B cell (primary cell): ENCODE results near the gene TACR2. TPM values are rescaled to one million over a fixed set of nuclear protein-coding genes. Genes with fewer than 3 reads are reported as not detected.

Experiments
- ATAC-seq: fragments of 200-7000 bp; cut with Tn5 transposase; one replicate; pipeline ENCODE4 v1.10.0; 2021; ENCODE audit warnings: low read depth, mild to moderate bottlenecking, moderate number of reproducible peaks, moderate library complexity
- CTCF ChIA-PET: fragments of 350-600 bp; sonication (Branson Sonifier 250); formaldehyde crosslinking; loops from one replicate; lab custom pipeline; 2021; ENCODE audit warnings: antibody characterized with exemption, inconsistent platforms; lab: Charles Lee
- POLR2A ChIA-PET: fragments of 350-600 bp; sonication (Branson Sonifier 250); formaldehyde crosslinking; loops from one replicate; lab custom pipeline; 2021; ENCODE audit warnings: antibody characterized with exemption; lab: Charles Lee
- DNase-seq: peaks from one replicate; pipeline ENCODE4 v3.0.0; 2013
- H2AFZ ChIP-seq: 2 replicates; pipeline ENCODE4 v1.6.1; 2012; ENCODE audit warnings: mild to moderate bottlenecking, low read depth, low read length; ENCODE audit not compliant: insufficient read depth, poor library complexity, severe bottlenecking
- H3K27ac ChIP-seq, 2 donors: 1 replicate in 1 of 2; 2 replicates in 1 of 2; pipeline ENCODE4 v1.5.1; 2012 to 2013; ENCODE audit warnings: low read length in 2 of 2, mild to moderate bottlenecking in 2 of 2, moderate library complexity in 1 of 2
- H3K27me3 ChIP-seq, 4 experiments: fragments of 200-600 bp in 1 of 4; sonication (generic) in 1 of 4; replicated peaks in 1 of 4; 1 replicate in 2 of 4; 2 replicates in 2 of 4; pipeline versions ENCODE4 v1.6.1 to v1.7.0; 2013 to 2016; ENCODE audit warnings: low read length in 3 of 4, mild to moderate bottlenecking in 2 of 4, mixed read lengths in 1 of 4, moderate library complexity in 1 of 4; ENCODE audit not compliant: insufficient read depth in 4 of 4, control insufficient read depth in 3 of 4; ENCODE audit errors: control extremely low read depth in 1 of 4
- H3K36me3 ChIP-seq, 2 experiments: replicated peaks in 1 of 2; 1 replicate in 1 of 2; 2 replicates in 1 of 2; pipeline versions ENCODE4 v1.6.1 to v1.7.1; 2013; ENCODE audit warnings: low read length in 1 of 2; ENCODE audit not compliant: insufficient read depth in 2 of 2, control insufficient read depth in 1 of 2; ENCODE audit errors: control extremely low read depth in 1 of 2, extremely low read depth in 1 of 2
- H3K4me1 ChIP-seq, 2 donors: fragments of 200-600 bp in 1 of 2; sonication (generic) in 1 of 2; 1 replicate in 1 of 2; 2 replicates in 1 of 2; pipeline versions ENCODE4 v1.5.1 to v1.6.1; 2013 to 2017; ENCODE audit warnings: low read length in 2 of 2; ENCODE audit not compliant: control insufficient read depth in 2 of 2, insufficient read depth in 2 of 2
- H3K4me2 ChIP-seq: replicated peaks from 2 replicates; pipeline ENCODE3; 2012; ENCODE audit warnings: mild to moderate bottlenecking, low read depth, low read length; ENCODE audit not compliant: poor library complexity, severe bottlenecking
- H3K4me3 ChIP-seq, 5 experiments: fragments of 200-600 bp in 1 of 5; sonication (generic) in 1 of 5; 1 replicate in 3 of 5; 2 replicates in 2 of 5; pipeline versions ENCODE4 v1.5.1 to v1.7.0; 2011 to 2016; ENCODE audit warnings: low read length in 4 of 5, mild to moderate bottlenecking in 4 of 5, low read depth in 2 of 5, control low read depth in 1 of 5, moderate library complexity in 1 of 5; ENCODE audit not compliant: insufficient read depth in 1 of 5; ENCODE audit errors: control extremely low read depth in 1 of 5, extremely low read depth in 1 of 5
- H3K79me2 ChIP-seq: fragments of 200-600 bp; sonication (generic); one replicate; pipeline ENCODE4 v1.6.0; 2016; ENCODE audit warnings: low read length; ENCODE audit not compliant: control insufficient read depth, insufficient read depth
- H3K9ac ChIP-seq: fragments of 200-600 bp; sonication (generic); 2 replicates; pipeline ENCODE4 v1.6.1; 2017; ENCODE audit warnings: mild to moderate bottlenecking, low read length, moderate library complexity
- H3K9me3 ChIP-seq, 3 donors: one replicate each; pipeline versions ENCODE4 v1.6.1 to v1.7.1; 2013; ENCODE audit warnings: low read length in 2 of 3; ENCODE audit not compliant: control insufficient read depth in 2 of 3, insufficient read depth in 1 of 3; ENCODE audit errors: control extremely low read depth in 1 of 3
- H4K20me1 ChIP-seq: 2 replicates; pipeline ENCODE4 v1.6.0; 2012; ENCODE audit warnings: mild to moderate bottlenecking, low read length; ENCODE audit not compliant: insufficient read depth, control insufficient read depth, poor library complexity, severe bottlenecking
- H3K27ac Mint-ChIP-seq: one replicate; pipeline ENCODE4 v1.8.0; 2021; ENCODE audit warnings: mixed read lengths
- H3K27me3 Mint-ChIP-seq: one replicate; pipeline ENCODE4 v1.8.0; 2021; ENCODE audit warnings: mixed read lengths
- H3K4me1 Mint-ChIP-seq: one replicate; pipeline ENCODE4 v1.8.0; 2021; ENCODE audit warnings: mixed read lengths
- H3K4me3 Mint-ChIP-seq: one replicate; pipeline ENCODE4 v1.8.0; 2021; ENCODE audit warnings: mixed read lengths
- H3K9me3 Mint-ChIP-seq: one replicate; pipeline ENCODE4 v1.8.0; 2022; ENCODE audit warnings: mixed read lengths; ENCODE audit not compliant: insufficient read depth
- CTCF ChIP-seq: fragments of 200-600 bp; IDR thresholded peaks from one replicate; pipeline ENCODE4 v1.8.0; 2022; ENCODE audit warnings: antibody characterized with exemption, mild to moderate bottlenecking
- EZH2 ChIP-seq: IDR thresholded peaks from 2 replicates; pipeline ENCODE4 v1.6.1; 2012; ENCODE audit warnings: borderline replicate concordance, low read depth, mild to moderate bottlenecking, moderate library complexity, low read length; ENCODE audit not compliant: insufficient read depth, poor library complexity, severe bottlenecking
- WGBS: methylation state at CpG from one replicate; pipeline ENCODE4 v1.1.5; 2013; ENCODE audit warnings: missing lambda C conversion rate; ENCODE audit not compliant: insufficient coverage; 5-methylcytosine and 5-hydroxymethylcytosine counted together
- intact Hi-C: fragments of 100-400 bp; cut with micrococcal nuclease; formaldehyde crosslinking; loops from one replicate; pipeline ENCODE4 v1.10.0; 2022
- polyA plus RNA-seq: library from polyadenylated mRNA; depleted of rRNA; stranded (reverse); fragments of >200 nt; gene quantifications from 2 replicates; pipeline ENCODE4 v1.2.3, GENCODE V29; 2012
- total RNA-seq, 2 donors: library from RNA; stranded (reverse); fragments of 120-200 nt in 1 of 2; gene quantifications; 1 replicate in 1 of 2; 2 replicates in 1 of 2; pipeline versions ENCODE4 v1.2.3 to v1.2.4, GENCODE V29; 2013 to 2022

The TACR2 gene
- total and polyA plus RNA-seq, 2 donors (not counting 1 experiment from before 2014, with no cell fraction given) = 0.18 TPM; not detected in 1

- H3K4me3 ChIP-seq = no peak overlapping the region
- H3K4me1 Mint-ChIP-seq = peaks cover 13% of the 10 kb centered on the region
- H4K20me1 ChIP-seq = no peaks in the 10 kb centered on the region
- no peak overlapping the region for H3K27ac Mint-ChIP-seq
- H3K9ac ChIP-seq = no peak overlapping the region
- peaks cover 10 to 12% of the 10 kb centered on the region in 2 donors for H3K4me1 ChIP-seq
- no peaks in the 10 kb centered on the region for H3K9me3 Mint-ChIP-seq
- no peak overlapping the region for H3K27ac ChIP-seq
- CTCF ChIA-PET = no interaction called here
- ATAC-seq (peak; percentile 34), DNase-seq (peak; percentile 41)
- peaks cover 33% of the 10 kb centered on the region for H3K27me3 Mint-ChIP-seq
- no CpG with 5 or more reads among the region's 1 CpG for WGBS
- H2AFZ ChIP-seq = no peak overlapping the region
- no peak overlapping the region for H3K4me3 Mint-ChIP-seq
- H3K9me3 ChIP-seq = no peaks in the 10 kb centered on the region
- POLR2A ChIA-PET = no interaction called here
- intact Hi-C loops = no loop called here
- no peaks in the 10 kb centered on the region for H3K36me3 ChIP-seq
- H3K4me2 ChIP-seq = no peak overlapping the region
- H3K79me2 ChIP-seq = no peaks in the 10 kb centered on the region
- TF ChIP-seq EZH2 (no peak), CTCF (peak; percentile 46)
- H3K27me3 ChIP-seq = peaks cover 0 to 19% (median 10%) of the 10 kb centered on the region in 4 experiments
Observed at GRCh38 chr10:69449841-69450240, 33.1 kb upstream of the TACR2 start.

DNA sequence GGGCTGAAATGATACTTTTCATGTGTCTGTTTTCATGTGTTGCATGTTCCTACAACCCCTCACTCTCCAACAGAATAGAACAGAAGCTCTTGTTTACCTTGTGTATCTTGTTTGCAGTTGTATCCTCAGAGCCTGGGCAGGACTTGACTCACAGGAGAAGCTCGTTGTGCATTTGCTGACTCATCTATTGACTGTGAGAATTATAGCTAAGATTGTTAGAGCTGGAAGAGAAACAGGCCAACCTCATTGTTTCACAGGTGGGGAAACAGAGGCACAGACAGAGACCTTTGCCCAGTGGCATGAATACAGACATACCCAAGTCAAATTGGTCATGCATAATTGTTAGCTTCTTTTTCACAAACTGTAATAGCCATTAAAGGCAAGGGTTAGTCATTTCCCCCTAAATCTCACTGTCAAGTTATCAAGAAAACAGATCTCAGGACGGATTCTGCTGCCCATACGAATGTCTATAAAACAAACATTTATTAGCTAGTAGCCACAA, 30.0 kb upstream of the TACR2 start:
- H3K9ac ChIP-seq = no peak overlapping the region
- POLR2A ChIA-PET = no interaction called here

More for the DNA sequence above, 30.0 kb upstream of the TACR2 start:
- Histone ChIP-seq H3K9me3 (no peaks in the 10 kb centered on the region), H3K27ac (no peak overlapping the region), H3K4me1 (peaks cover 6 to 8% of the 10 kb centered on the region in 2 donors), H2AFZ (no peak overlapping the region), H3K4me2 (no peak overlapping the region), H3K4me3 (no peak overlapping the region), H3K79me2 (no peaks in the 10 kb centered on the region), H3K36me3 (no peaks in the 10 kb centered on the region), H4K20me1 (no peaks in the 10 kb centered on the region), H3K27me3 (peaks cover 0 to 10% (median under 1%) of the 10 kb centered on the region in 4 experiments)
- Mint-ChIP-seq H3K4me3 (no peak overlapping the region), H3K27me3 (peaks cover 24% of the 10 kb centered on the region), H3K27ac (no peak overlapping the region), H3K4me1 (peaks cover 8% of the 10 kb centered on the region), H3K9me3 (no peaks in the 10 kb centered on the region)
- TF ChIP-seq EZH2 (no peak), CTCF (no peak)
- ATAC-seq = no peak
- WGBS = 0% methylated on average over 1 of the region's 3 CpGs
- CTCF ChIA-PET = no interaction called here
- no peak for DNase-seq
- intact Hi-C loops = no loop called here
